Measurements from ENCODE around the gene CRTC1.

The CRTC1 gene

GRCh38 chr19:18769989-18770528 is 86.6 kb downstream of the CRTC1 start:
- DNase-seq (ENCODE audit: low read depth): no peak

GRCh38 chr19:18770663-18771327 is 87.3 kb downstream of the CRTC1 start:
- no peak for DNase-seq (ENCODE audit: low read depth)

GRCh38 chr19:18771328-18772242 is 88.1 kb downstream of the CRTC1 start:
- DNase-seq (ENCODE audit: low read depth): no peak

- DNase-seq (ENCODE audit: low read depth): no peak
Observed at GRCh38 chr19:18772620-18773587, 89.4 kb downstream of the CRTC1 start.

DNA sequence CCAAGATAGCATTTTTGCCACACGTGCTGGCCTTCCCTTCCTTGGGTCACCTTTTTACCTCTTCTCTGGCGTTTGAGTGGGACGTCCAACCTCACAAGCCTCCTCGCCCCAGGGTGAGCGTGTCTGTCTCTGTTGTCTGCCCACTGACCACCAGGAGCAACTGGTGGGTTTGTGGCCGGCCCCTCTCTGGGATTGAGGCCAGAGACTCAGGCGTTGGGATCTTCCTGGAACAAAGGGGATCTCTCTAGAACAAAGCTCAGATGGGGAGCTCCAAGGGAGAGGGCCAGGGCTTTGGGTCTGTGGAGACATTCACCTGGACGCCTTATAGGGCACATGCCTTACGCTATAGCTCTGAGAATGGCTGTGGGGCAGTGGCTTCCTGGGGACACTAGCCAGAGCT is 90.2 kb downstream of the CRTC1 start:
- DNase-seq (ENCODE audit: low read depth): no peak

DNA sequence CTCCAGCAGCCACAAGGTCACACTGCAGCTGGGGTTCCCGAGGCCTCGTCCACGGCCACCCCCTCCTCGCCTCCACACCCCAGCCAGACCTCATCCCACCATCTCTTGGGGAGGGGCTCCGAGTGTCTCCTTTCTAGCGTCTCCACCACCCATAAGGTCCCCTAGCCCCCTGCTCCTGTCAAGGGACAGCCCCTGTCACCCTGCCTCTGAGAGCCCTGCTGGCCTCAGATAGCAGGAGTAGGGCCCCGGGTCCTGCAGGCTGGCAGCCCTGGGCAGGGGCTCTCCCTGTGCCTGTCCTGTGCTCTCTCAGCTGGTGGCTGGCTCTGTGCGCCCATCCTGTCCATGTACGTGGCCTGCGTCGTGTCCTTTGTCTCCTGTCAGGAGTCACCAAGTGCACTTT is 90.6 kb downstream of the CRTC1 start:
- no peak for DNase-seq (ENCODE audit: low read depth)

- DNase-seq (ENCODE audit: low read depth): no peak
Observed at GRCh38 chr19:18774782-18775444, 91.4 kb downstream of the CRTC1 start.

DNA sequence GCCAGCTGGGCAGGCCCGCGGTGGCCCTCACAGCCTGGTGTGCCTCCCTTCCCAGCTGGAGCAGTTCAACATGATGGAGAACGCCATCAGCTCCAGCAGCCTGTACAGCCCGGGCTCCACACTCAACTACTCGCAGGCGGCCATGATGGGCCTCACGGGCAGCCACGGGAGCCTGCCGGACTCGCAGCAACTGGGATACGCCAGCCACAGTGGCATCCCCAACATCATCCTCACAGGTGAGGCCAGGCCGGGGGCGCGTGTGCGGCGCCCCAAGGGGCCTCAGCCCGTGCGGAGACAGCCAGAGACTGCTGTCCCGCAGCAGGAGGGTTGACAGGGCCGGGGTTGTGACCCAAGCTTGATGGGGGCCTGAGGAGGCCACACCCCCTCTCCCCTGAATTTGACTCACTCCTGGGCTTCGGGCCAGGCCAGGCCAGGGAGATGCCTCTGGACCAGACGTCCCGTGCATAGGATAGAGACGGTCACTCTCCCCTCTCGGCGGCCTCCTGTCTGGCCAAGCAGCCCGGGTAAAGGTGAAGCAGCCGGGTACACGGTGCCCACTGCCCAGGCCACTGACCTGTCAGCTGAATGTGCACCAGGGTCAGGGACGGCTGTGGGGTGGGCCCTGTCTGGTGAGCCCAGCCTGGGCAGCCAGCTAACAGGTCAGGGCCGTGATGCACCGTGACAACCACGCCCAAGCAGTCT is 92.3 kb downstream of the CRTC1 start:
- DNase-seq (ENCODE audit: low read depth): no peak

- no peak for DNase-seq (ENCODE audit: low read depth)
Observed at GRCh38 chr19:18776288-18776594, 92.8 kb downstream of the CRTC1 start.

- DNase-seq (ENCODE audit: low read depth): no peak
Observed at GRCh38 chr19:18776736-18777135, 93.3 kb downstream of the CRTC1 start.

- DNase-seq (ENCODE audit: low read depth): no peak
Observed at GRCh38 chr19:18777301-18778075, 94.0 kb downstream of the CRTC1 start.

- no peak for DNase-seq (ENCODE audit: low read depth)
Observed at GRCh38 chr19:18778076-18778389, 94.6 kb downstream of the CRTC1 start.

- no peak for DNase-seq (ENCODE audit: low read depth)
Observed at GRCh38 chr19:18778826-18779495, 95.5 kb downstream of the CRTC1 start.

DNA sequence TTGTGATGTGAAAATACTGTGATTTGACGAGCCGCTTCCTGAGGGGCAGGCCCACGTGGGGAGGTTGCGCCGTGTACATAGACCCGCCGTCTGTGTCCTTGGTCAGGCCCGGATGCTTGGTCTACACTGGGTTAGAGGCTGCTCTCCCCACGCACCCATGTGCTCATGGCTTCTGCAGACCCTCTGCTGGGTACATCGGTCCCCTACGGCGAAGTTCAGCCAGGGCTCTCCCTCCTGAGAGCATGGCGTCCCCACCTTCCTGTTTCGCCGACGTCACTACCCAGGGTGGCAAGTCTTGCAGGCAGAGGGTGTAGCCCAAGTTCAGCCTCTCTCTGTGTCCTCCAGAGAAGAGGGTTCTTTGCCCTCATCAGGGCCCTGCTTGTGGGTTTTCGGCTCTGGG is 96.6 kb downstream of the CRTC1 start:
- no peak for DNase-seq (ENCODE audit: low read depth)

- DNase-seq (ENCODE audit: low read depth): no peak
Observed at GRCh38 chr19:18780631-18781030, 97.2 kb downstream of the CRTC1 start.

DNA sequence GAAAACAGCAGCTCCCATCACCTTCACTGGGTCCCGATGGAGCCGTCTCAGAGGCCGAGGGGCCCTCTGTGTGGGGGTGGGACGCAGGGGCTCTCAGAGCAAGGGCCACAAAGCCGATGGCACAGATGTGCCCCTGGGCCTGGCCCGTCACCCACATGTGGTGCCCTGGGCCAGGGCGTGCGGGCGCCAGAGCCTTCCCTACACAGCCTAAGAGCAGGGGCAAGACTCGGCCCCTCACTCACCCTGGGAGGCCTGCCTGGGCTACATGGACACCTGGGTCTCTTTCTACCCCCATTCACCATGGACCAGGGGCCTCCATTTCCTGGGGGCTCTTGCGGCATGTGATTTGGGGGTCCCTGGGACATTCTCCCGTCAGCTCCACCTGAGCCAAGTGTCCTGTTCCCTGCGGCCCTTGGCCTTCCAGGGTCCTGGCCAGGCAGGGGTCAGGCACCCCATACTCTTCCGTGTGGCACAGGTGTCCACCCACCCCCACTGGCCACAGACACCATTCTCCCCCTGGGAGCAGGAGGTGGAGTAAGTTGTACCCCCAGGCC is 97.6 kb downstream of the CRTC1 start:
- DNase-seq (ENCODE audit: low read depth): no peak

DNA sequence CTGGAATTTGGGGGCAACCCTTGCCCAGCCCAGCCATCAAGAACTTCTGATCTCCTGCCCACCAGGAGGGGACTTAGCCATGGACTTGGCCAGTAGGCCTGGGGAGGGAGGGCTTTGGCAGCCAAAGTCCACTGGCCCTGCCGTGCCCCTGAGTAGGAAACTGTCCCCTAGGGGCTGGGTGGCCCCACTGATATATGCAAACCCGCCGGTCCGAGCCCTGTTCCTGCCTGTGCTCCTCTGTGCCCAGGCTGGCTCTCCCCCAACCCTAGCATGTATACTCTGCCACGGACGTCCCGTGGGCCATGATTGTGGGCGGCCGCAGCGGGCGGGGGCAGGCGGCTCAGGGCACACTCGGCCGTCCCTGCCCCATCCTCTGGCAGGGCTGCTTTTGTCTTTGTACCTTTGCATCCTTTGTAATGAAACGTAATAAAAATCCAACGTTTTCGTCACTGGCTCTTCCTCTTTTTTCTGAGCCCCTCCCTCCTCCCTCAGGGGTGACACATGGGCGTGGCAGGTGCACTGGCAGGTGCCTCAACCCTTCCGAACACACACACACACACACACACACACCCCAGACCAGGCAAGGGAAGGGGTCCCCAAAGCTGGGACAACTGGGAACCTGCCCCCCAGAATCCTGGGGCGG is 98.5 kb downstream of the CRTC1 start:
- no peak for DNase-seq (ENCODE audit: low read depth)

DNA sequence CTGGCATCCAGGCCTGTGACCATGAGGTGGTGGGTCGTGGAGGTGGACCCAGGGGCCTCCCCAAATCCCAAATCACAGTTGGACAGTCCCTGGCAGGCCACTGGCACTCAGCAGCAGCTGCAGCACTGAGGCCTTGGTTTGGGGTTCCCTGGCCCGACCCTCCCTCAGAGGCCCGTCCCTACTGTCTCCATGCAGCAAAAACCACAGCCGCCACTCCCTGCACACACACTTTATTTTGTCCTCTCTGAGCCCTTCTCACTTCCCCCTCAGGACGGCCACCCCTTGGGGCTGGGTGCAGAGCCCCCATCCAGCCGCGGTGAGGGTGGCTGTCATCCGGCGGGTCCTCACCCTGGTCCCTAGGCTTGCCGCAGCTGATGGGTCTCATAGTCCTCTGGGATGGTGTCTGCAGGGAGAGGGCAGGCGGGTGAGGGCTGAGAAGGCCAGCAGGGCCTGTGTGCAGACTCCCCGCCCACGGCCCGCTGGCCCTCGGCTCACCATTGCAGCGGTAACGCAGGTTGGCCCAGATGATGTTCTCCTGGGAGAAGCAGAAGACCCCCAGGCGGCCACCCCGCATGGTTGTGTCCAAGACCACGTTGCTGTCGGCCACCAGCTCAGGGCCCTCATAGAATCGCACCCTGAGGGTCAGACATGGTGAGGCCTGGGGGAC is 99.2 kb downstream of the CRTC1 start:
- DNase-seq (ENCODE audit: low read depth): no peak

All from stimulated activated CD8-positive, alpha-beta memory T cell treated with anti-CD3 and anti-CD28 coated beads, Interleukin-12 subunit alpha, Interleukin-12 subunit beta, amount 100 ng/mL, for 4 hours (primary cell).